ENCODE measurements around the gene PACRG.

DNA sequence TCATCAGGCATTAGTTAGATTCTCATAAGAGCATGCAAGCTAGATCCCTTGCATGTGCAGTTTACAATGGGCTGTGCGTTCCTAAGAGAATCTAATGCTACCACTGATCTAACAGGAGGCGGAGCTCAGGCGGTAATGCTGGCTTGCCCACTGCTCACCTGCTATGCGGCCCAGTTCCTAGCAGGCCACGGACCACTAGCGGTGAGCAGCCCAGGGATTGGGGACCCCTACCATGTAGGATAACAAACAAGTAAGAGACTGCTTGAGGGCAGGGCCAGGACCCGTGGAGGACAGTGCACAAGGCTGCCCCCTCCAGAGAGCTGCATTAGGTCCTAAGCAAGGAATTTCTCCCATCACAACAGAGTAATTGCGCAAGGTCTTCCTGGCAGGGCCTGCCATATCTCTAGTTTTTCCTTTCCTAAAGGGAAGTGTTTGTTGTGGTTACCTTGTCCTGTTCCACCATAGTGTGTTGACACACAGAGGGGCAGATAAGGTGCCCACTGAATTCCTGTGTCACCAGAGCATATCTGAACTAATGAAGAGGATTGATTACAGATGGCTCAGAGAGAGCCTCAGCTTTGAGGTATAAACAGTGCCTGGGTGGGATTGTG lies 58.0 kb downstream of the PACRG start:
- TF ChIP-seq CTCF (IDR thresholded peaks at IDR 0.05) (no peak), FOXJ3 (CRISPR knock-in tag; IDR thresholded peaks at IDR 0.05; ENCODE audit: borderline replicate concordance) (no peak), ZNF416 (CRISPR knock-in tag; IDR thresholded peaks at IDR 0.05) (no peak)
- TF ChIP-seq, protein P1, sequence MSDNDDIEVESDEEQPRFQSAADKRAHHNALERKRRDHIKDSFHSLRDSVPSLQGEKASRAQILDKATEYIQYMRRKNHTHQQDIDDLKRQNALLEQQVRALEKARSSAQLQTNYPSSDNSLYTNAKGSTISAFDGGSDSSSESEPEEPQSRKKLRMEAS (CRISPR knock-in tag; IDR thresholded peaks at IDR 0.05) = no peak
